Lung (tissue), 12 donors: ENCODE measurements around the gene PFAS. TPM values are rescaled to one million over a fixed set of nuclear protein-coding genes. Genes with fewer than 3 reads are reported as not detected.

Experiments used
- ATAC-seq: fragments of 200-7000 bp; cut with Tn5 transposase; one replicate; pipeline ENCODE4 v1.9.1; 2020; ENCODE audit warnings: moderate number of reproducible peaks; ENCODE audit not compliant: insufficient read depth, low FRiP score
- DNase-seq, 3 donors: peaks; one replicate each; pipeline ENCODE4 v3.0.0-alpha.2; 2013 to 2017
- H3K27ac ChIP-seq, 2 donors: one replicate each; pipeline ENCODE4 v1.5.1; 2013; ENCODE audit warnings: mild to moderate bottlenecking in 2 of 2, moderate library complexity in 2 of 2, control low read depth in 1 of 2, inconsistent platforms in 1 of 2, low read depth in 1 of 2, low read length in 1 of 2
- H3K27me3 ChIP-seq, 3 donors: one replicate each; pipeline ENCODE4 v1.5.1; 2013; ENCODE audit warnings: low read length in 2 of 3; ENCODE audit not compliant: control insufficient read depth in 3 of 3, insufficient read depth in 3 of 3
- H3K36me3 ChIP-seq, 4 donors: one replicate each; pipeline ENCODE4 v1.5.1; 2013; ENCODE audit warnings: low read length in 4 of 4, mild to moderate bottlenecking in 1 of 4, moderate library complexity in 1 of 4; ENCODE audit not compliant: control insufficient read depth in 4 of 4, insufficient read depth in 4 of 4
- H3K4me1 ChIP-seq, 5 donors: one replicate each; pipeline ENCODE4 v1.5.1; 2013; ENCODE audit warnings: low read length in 5 of 5, mild to moderate bottlenecking in 2 of 5, moderate library complexity in 1 of 5; ENCODE audit not compliant: control insufficient read depth in 5 of 5, insufficient read depth in 5 of 5
- H3K4me3 ChIP-seq: one replicate; pipeline ENCODE4 v1.5.1; 2013; ENCODE audit warnings: mild to moderate bottlenecking, control low read depth, moderate library complexity
- H3K9ac ChIP-seq, 2 donors: one replicate each; pipeline ENCODE4 v1.5.1; 2013; ENCODE audit warnings: low read length in 2 of 2, control low read depth in 1 of 2; ENCODE audit not compliant: insufficient read depth in 1 of 2
- H3K9me3 ChIP-seq, 4 donors: one replicate each; pipeline ENCODE4 v1.5.1; 2013; ENCODE audit warnings: low read length in 3 of 4, mild to moderate bottlenecking in 1 of 4, moderate library complexity in 1 of 4; ENCODE audit not compliant: control insufficient read depth in 4 of 4, insufficient read depth in 3 of 4
- WGBS, 2 donors: extraction: QIAGEN DNeasy Blood & Tissue Kit; methylation state at CpG; one replicate each; pipeline ENCODE4 v1.1.7; 2013; 5-methylcytosine and 5-hydroxymethylcytosine counted together
- polyA plus RNA-seq, 2 donors: library from polyadenylated mRNA; stranded (reverse); fragments of 200-250 nt; gene quantifications; one replicate each; pipeline ENCODE4 v1.2.1, GENCODE V29; 2013
- total RNA-seq, 2 donors: library from RNA; depleted of rRNA in 1 of 2; stranded (reverse); fragments of >200 nt in 1 of 2; gene quantifications; one replicate each; pipeline ENCODE4 v1.2.1, GENCODE V29; 2014 to 2021
- TF ChIP-seq, protein P1 (sequence below): IDR thresholded peaks from 2 replicates; pipeline ENCODE4 v1.5.1; 2012; ENCODE audit warnings: mild to moderate bottlenecking; ENCODE audit errors: control extremely low read depth, extremely low read depth
- donor health status: control.
- donor health status: control.
- donor health status: Bipolar disorder and iron deficiency.
- donor health status: healthy.
- donor health status: DM: yes; HTN: yes; CAD: no.

Gene PFAS
- total and polyA plus RNA-seq, 4 donors: 14.0 to 47.6 (median 17.7) TPM

DNA sequence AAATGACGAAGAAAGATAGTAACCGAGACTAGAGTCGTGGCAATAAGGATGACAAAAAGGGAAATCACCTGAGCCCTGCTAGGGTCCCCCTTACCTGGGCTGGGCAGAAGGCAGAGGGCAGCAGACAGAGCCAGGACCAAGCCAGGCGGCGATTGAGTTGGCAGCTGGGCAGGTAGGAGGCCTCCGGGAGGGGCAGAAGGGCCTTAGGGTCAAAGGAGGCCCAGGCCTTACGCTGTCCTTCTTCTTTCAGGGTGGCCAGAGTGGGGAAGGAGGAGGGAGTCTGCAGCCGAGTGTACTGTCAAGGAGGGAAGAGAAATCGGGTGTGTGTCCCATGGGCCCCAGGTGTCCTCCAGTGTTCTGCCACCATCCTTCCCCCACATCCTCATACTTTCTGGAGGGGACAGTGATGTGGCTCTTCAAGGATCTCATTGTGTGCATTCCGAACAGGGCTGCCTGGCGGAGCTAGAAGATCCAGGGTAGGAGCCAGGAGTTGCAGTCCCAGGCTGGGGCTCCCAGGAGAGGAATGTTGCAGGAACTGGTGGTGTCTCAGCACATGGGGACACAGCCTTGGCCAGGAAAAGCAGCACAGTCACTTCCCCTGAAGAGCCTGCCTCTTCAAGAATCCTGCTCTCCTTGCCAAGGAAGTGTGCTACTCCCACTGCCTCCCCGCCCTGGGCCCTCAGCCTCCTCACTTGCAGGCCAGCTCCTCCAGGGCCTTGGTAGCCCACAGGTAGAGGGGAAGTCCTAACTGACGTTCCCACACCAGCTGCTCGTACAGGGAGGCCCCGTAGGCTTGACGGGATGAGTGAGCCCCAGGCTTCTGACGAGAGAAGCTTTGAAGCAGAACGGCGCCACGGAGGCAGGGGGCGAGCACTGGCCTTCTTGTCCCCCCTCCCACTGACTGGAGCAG is 14.5 kb upstream of the PFAS start:
- H3K9ac ChIP-seq: no peak overlapping the region
- H3K4me1 ChIP-seq: no peaks in the 10 kb centered on the region
- TF ChIP-seq, protein P1, sequence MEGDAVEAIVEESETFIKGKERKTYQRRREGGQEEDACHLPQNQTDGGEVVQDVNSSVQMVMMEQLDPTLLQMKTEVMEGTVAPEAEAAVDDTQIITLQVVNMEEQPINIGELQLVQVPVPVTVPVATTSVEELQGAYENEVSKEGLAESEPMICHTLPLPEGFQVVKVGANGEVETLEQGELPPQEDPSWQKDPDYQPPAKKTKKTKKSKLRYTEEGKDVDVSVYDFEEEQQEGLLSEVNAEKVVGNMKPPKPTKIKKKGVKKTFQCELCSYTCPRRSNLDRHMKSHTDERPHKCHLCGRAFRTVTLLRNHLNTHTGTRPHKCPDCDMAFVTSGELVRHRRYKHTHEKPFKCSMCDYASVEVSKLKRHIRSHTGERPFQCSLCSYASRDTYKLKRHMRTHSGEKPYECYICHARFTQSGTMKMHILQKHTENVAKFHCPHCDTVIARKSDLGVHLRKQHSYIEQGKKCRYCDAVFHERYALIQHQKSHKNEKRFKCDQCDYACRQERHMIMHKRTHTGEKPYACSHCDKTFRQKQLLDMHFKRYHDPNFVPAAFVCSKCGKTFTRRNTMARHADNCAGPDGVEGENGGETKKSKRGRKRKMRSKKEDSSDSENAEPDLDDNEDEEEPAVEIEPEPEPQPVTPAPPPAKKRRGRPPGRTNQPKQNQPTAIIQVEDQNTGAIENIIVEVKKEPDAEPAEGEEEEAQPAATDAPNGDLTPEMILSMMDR: no peak
- H3K27me3 ChIP-seq: no peaks in the 10 kb centered on the region
- ATAC-seq: no peak
- DNase-seq: no peak
- H3K4me3 ChIP-seq: no peak overlapping the region
- H3K27ac ChIP-seq: no peak overlapping the region
- H3K36me3 ChIP-seq: peaks cover 32 to 76% (median 43%) of the 10 kb centered on the region in 4 donors
- no peaks in the 10 kb centered on the region for H3K9me3 ChIP-seq
- 96% methylated on average over 19 to 21 of the region's 21 CpGs for WGBS, 2 donors

DNA sequence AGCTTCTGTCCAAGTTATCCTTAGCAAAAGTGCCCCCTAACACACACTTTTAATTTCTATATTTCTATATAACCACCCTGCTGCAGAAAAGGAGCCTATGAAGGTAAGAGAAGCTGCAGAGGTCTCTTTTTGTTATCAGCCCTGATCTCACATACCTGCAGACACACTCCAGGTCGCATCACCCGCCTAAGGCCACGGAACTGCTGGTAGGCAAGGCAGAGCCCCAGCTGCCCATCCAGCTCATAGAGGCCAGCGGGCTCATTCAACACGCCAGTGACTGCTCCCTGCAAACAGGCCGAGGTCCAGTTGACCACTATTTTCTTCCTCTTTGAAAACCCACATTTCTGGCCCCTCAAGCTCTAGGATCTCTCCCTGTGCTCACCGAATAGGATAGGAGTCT is 13.4 kb upstream of the PFAS start:
- no peak overlapping the region for H3K27ac ChIP-seq
- no peak overlapping the region for H3K9ac ChIP-seq
- no peak for DNase-seq
- H3K36me3 ChIP-seq: peaks cover 28 to 70% (median 37%) of the 10 kb centered on the region in 4 donors
- H3K9me3 ChIP-seq: no peaks in the 10 kb centered on the region
- H3K27me3 ChIP-seq: no peaks in the 10 kb centered on the region
- no peaks in the 10 kb centered on the region for H3K4me1 ChIP-seq
- ATAC-seq: no peak
- TF ChIP-seq, protein P1: no peak
- no peak overlapping the region for H3K4me3 ChIP-seq
- 95 to 99% methylated on average over 7 of the region's 7 CpGs for WGBS, 2 donors

DNA sequence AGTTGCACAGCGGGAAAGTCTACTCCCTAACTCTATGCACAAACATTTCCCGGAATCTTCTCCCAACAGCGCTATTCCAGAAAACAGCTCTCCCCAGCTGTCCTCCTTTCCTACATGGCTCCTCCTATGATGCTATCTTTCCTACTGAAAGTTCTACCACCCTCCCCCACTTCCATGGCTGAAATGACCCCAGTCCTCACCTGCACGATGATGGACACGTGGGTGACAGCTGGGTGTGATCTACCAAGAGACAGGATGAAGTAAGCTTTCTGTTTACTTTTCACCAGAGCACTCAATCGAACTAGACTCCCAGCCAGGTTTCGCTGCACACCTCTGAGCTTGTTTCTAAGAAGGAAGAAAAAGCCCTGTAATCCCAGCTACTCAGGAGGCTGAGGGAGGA is 11.9 kb upstream of the PFAS start:
- WGBS, 2 donors: 84 to 93% methylated on average over 7 of the region's 7 CpGs
- H3K4me1 ChIP-seq: no peaks in the 10 kb centered on the region
- no peak overlapping the region for H3K9ac ChIP-seq
- peaks cover 22 to 56% (median 34%) of the 10 kb centered on the region in 4 donors for H3K36me3 ChIP-seq
- ATAC-seq: no peak
- no peak overlapping the region for H3K27ac ChIP-seq
- DNase-seq: no peak
- H3K4me3 ChIP-seq: no peak overlapping the region
- TF ChIP-seq, protein P1: no peak
- no peaks in the 10 kb centered on the region for H3K27me3 ChIP-seq
- no peaks in the 10 kb centered on the region for H3K9me3 ChIP-seq
